Measurements from ENCODE around the gene RBFOX1. TPM values are rescaled to one million over a fixed set of nuclear protein-coding genes. Genes with fewer than 3 reads are reported as not detected.

Gene RBFOX1
- total RNA-seq, 4 donors from 2014 or later: not detected

- TF ChIP-seq EP300 (IDR thresholded peaks at IDR 0.05): no peak
- no peak for TF ChIP-seq POLR2AphosphoS5 (IDR thresholded peaks at IDR 0.05)
- TF ChIP-seq, protein P1, sequence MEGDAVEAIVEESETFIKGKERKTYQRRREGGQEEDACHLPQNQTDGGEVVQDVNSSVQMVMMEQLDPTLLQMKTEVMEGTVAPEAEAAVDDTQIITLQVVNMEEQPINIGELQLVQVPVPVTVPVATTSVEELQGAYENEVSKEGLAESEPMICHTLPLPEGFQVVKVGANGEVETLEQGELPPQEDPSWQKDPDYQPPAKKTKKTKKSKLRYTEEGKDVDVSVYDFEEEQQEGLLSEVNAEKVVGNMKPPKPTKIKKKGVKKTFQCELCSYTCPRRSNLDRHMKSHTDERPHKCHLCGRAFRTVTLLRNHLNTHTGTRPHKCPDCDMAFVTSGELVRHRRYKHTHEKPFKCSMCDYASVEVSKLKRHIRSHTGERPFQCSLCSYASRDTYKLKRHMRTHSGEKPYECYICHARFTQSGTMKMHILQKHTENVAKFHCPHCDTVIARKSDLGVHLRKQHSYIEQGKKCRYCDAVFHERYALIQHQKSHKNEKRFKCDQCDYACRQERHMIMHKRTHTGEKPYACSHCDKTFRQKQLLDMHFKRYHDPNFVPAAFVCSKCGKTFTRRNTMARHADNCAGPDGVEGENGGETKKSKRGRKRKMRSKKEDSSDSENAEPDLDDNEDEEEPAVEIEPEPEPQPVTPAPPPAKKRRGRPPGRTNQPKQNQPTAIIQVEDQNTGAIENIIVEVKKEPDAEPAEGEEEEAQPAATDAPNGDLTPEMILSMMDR (IDR thresholded peaks at IDR 0.05): no peak
- TF ChIP-seq POLR2A (IDR thresholded peaks at IDR 0.05; ENCODE audit: low read depth): no peak
- intact Hi-C loops (cut with DNase I): no loop called here
- DNase-seq (ENCODE audit: extremely low spot score): no peak
- Histone ChIP-seq H3K4me3 (no peak overlapping the region), H3K27me3 (peaks cover 0 to 65% (median 0%) of the 10 kb centered on the region in 4 donors), H3K36me3 (no peaks in the 10 kb centered on the region), H3K27ac (replicated peaks in 1 of 4) (no peak overlapping the region), H3K4me1 (peaks cover 0 to 18% (median 5%) of the 10 kb centered on the region in 4 donors), H3K9me3 (no peaks in the 10 kb centered on the region)
- 22% methylated on average over 4 of the region's 4 CpGs for WGBS
Measured at GRCh38 chr16:7304958-7305357, 27.7 kb upstream of the RBFOX1 start.

GRCh38 chr16:7313170-7313569 is 19.5 kb upstream of the RBFOX1 start:
- no peaks in the 10 kb centered on the region for H3K4me1 ChIP-seq
- H3K9me3 ChIP-seq: no peaks in the 10 kb centered on the region
- TF ChIP-seq POLR2AphosphoS5 (IDR thresholded peaks at IDR 0.05) (no peak), EP300 (IDR thresholded peaks at IDR 0.05) (no peak), POLR2A (IDR thresholded peaks at IDR 0.05; ENCODE audit: low read depth) (no peak)
- TF ChIP-seq, protein P1 (IDR thresholded peaks at IDR 0.05): peak in 1 of 3 experiments; percentile 4
- no peak overlapping the region for H3K27ac ChIP-seq (replicated peaks in 1 of 4)
- intact Hi-C loops (cut with DNase I): no loop called here
- 47% methylated on average over 5 of the region's 5 CpGs for WGBS
- H3K4me3 ChIP-seq: no peak overlapping the region
- H3K36me3 ChIP-seq: no peaks in the 10 kb centered on the region
- peaks cover 0 to 16% (median 0%) of the 10 kb centered on the region in 4 donors for H3K27me3 ChIP-seq
- no peak for DNase-seq (ENCODE audit: extremely low spot score)

- no peaks in the 10 kb centered on the region for H3K4me1 ChIP-seq
- intact Hi-C loops (cut with DNase I): no loop called here
- no peak overlapping the region for H3K4me3 ChIP-seq
- no peaks in the 10 kb centered on the region for H3K36me3 ChIP-seq
- WGBS: 54% methylated on average over 12 of the region's 12 CpGs
- no peak for DNase-seq (ENCODE audit: extremely low spot score)
- H3K27ac ChIP-seq (replicated peaks in 1 of 4): no peak overlapping the region
- H3K27me3 ChIP-seq: peaks cover 0 to 11% (median 0%) of the 10 kb centered on the region in 4 donors
- TF ChIP-seq EP300 (IDR thresholded peaks at IDR 0.05): no peak
- no peak for TF ChIP-seq POLR2AphosphoS5 (IDR thresholded peaks at IDR 0.05)
- TF ChIP-seq, protein P1 (IDR thresholded peaks at IDR 0.05): no peak
- TF ChIP-seq POLR2A (IDR thresholded peaks at IDR 0.05; ENCODE audit: low read depth): no peak
- H3K9me3 ChIP-seq: no peaks in the 10 kb centered on the region
Measured at GRCh38 chr16:7314163-7314562, 18.5 kb upstream of the RBFOX1 start.

DNA sequence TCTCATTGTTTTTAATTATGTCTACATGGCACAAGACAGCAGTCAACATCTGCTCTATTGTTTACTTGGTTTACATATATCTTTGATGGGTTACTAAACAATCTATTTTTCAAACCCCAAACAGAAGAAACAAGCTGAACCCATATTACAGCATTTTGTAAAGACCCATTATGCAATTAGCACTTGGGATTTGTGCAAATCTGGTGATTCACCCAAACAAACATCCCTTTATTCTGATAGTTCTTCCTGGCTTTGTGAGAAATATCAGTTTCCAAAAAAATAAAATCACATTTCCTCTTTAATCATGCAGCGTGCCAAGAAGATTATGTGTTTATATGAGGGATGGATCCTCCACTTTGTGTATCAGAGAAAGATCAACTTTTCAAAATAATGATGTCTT is 16.8 kb upstream of the RBFOX1 start:
- intact Hi-C loops (cut with DNase I): no loop called here
- H3K4me3 ChIP-seq: no peak overlapping the region
- WGBS: 21% methylated on average over 1 of the region's 1 CpG
- no peaks in the 10 kb centered on the region for H3K4me1 ChIP-seq
- no peak overlapping the region for H3K27ac ChIP-seq (replicated peaks in 1 of 4)
- no peak for DNase-seq (ENCODE audit: extremely low spot score)
- no peak for TF ChIP-seq EP300 (IDR thresholded peaks at IDR 0.05)
- TF ChIP-seq POLR2AphosphoS5 (IDR thresholded peaks at IDR 0.05): no peak
- TF ChIP-seq, protein P1 (IDR thresholded peaks at IDR 0.05): no peak
- TF ChIP-seq POLR2A (IDR thresholded peaks at IDR 0.05; ENCODE audit: low read depth): no peak
- H3K9me3 ChIP-seq: peaks cover 0 to 5% (median 0%) of the 10 kb centered on the region in 4 donors
- H3K36me3 ChIP-seq: no peaks in the 10 kb centered on the region
- peaks cover 0 to 8% (median 0%) of the 10 kb centered on the region in 4 donors for H3K27me3 ChIP-seq

GRCh38 chr16:7316281-7316888 is 16.3 kb upstream of the RBFOX1 start:
- no peak for DNase-seq (ENCODE audit: extremely low spot score)
- H3K36me3 ChIP-seq: no peaks in the 10 kb centered on the region
- H3K9me3 ChIP-seq: peaks cover 0 to 5% (median 0%) of the 10 kb centered on the region in 4 donors
- no peak overlapping the region for H3K4me3 ChIP-seq
- H3K27me3 ChIP-seq: peaks cover 0 to 6% (median 0%) of the 10 kb centered on the region in 4 donors
- H3K27ac ChIP-seq (replicated peaks in 1 of 4): no peak overlapping the region
- no peak for TF ChIP-seq POLR2AphosphoS5 (IDR thresholded peaks at IDR 0.05)
- TF ChIP-seq POLR2A (IDR thresholded peaks at IDR 0.05; ENCODE audit: low read depth): no peak
- TF ChIP-seq EP300 (IDR thresholded peaks at IDR 0.05): no peak
- TF ChIP-seq, protein P1 (IDR thresholded peaks at IDR 0.05): no peak
- intact Hi-C loops (cut with DNase I): no loop called here
- no peaks in the 10 kb centered on the region for H3K4me1 ChIP-seq
